Measurements from ENCODE around the gene INAFM1.

GRCh38 chr19:47271949-47272348, 2.7 kb upstream of the INAFM1 start:
- TF ChIP-seq ZNF426 (tag by site-specific recombination; IDR thresholded peaks at IDR 0.05) (no peak), RBAK (tag by site-specific recombination; IDR thresholded peaks at IDR 0.05) (no peak), ZNF146 (tag by site-specific recombination; IDR thresholded peaks at IDR 0.05) (no peak), TRIM28 (IDR thresholded peaks at IDR 0.05; ENCODE audit: borderline replicate concordance, low read length) (no peak), REST (tag by site-specific recombination; IDR thresholded peaks at IDR 0.05) (no peak), ZNF654 (tag by site-specific recombination; IDR thresholded peaks at IDR 0.05; ENCODE audit: low read depth) (no peak), PRDM6 (tag by site-specific recombination; IDR thresholded peaks at IDR 0.05) (no peak), PRDM1 (tag by site-specific recombination; IDR thresholded peaks at IDR 0.05) (no peak), ZFP37 (tag by site-specific recombination; IDR thresholded peaks at IDR 0.05) (no peak), SALL2 (tag by site-specific recombination; IDR thresholded peaks at IDR 0.05; ENCODE audit: borderline replicate concordance) (no peak)
- TF ChIP-seq, protein P1, sequence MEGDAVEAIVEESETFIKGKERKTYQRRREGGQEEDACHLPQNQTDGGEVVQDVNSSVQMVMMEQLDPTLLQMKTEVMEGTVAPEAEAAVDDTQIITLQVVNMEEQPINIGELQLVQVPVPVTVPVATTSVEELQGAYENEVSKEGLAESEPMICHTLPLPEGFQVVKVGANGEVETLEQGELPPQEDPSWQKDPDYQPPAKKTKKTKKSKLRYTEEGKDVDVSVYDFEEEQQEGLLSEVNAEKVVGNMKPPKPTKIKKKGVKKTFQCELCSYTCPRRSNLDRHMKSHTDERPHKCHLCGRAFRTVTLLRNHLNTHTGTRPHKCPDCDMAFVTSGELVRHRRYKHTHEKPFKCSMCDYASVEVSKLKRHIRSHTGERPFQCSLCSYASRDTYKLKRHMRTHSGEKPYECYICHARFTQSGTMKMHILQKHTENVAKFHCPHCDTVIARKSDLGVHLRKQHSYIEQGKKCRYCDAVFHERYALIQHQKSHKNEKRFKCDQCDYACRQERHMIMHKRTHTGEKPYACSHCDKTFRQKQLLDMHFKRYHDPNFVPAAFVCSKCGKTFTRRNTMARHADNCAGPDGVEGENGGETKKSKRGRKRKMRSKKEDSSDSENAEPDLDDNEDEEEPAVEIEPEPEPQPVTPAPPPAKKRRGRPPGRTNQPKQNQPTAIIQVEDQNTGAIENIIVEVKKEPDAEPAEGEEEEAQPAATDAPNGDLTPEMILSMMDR (tag by site-specific recombination; IDR thresholded peaks at IDR 0.05) = no peak
